ENCODE data around the gene IGF2BP2.
"Not testable (repeated sequence)": the region's sequence is repeated elsewhere in the genome, so short reads cannot be mapped to it uniquely, and the experiment has no call there.

The IGF2BP2 gene

GRCh38 chr3:185699927-185700326 lies 124.9 kb downstream of the IGF2BP2 start:
- no peak overlapping the region for H3K4me3 ChIP-seq (ENCODE audit: low read length)

GRCh38 chr3:185697228-185697627 lies 127.6 kb downstream of the IGF2BP2 start:
- not testable (repeated sequence) for H3K4me3 ChIP-seq (ENCODE audit: low read length)

More at GRCh38 chr3:185699927-185700326, 124.9 kb downstream of the IGF2BP2 start:
- TF ChIP-seq ZNF274 (IDR thresholded peaks at IDR 0.05; ENCODE audit: low read depth, low read length), result no peak

DNA sequence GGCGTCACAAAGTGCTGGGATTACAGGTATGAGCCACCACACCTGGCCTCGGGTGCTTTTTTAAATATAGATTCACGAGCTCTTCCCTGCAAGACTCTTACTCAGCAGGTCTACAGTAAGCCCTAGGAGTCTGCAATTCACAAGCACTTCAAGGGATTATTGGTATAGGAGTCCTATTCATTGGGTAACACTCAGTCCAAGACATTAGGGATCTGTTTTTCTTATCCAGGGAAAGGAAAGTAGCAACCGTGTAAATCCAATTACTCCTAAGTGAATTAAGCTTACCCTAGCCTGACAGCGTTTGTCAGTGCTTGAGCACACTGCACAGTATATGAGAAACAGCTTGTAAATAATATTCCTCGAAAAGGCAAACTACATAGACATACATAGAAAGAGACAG lies 128.8 kb downstream of the IGF2BP2 start:
- H3K4me3 ChIP-seq (ENCODE audit: low read length), result no peak overlapping the region
- TF ChIP-seq ZNF274 (IDR thresholded peaks at IDR 0.05; ENCODE audit: low read depth, low read length), result no peak

DNA sequence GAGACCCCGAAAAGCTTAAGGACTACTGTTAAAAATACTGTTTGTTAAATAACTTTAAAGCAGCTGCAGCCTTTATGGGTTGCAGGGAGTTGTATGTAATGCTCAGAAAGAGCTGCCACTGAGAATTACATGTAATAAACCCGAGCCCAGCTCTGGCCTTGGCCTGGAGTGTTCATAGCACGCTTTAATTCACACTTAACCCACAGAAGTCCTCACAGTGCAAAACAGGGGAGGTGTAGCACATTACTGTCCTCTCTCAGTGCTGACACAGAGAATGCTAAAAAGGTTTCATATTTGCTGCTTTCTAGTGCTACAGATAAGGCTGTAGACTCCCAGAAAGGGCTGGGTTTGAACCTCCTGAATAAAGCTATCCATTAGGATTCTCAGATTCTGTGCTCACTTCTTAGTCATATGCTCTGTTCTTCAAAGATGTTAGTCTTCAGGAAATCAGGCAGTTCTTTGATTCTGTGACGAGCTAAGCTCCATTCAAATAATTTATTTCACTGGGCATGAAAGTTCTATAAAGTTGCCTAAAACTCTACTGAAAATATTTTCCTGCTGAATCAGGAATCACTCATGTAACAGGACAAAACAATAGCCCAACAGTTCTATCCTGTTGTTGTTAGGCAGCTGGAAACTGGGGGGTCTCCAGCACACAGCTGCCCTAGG lies 130.7 kb downstream of the IGF2BP2 start:
- no peak for TF ChIP-seq ZNF274 (IDR thresholded peaks at IDR 0.05; ENCODE audit: low read depth, low read length)
- no peak overlapping the region for H3K4me3 ChIP-seq (ENCODE audit: low read length)

- H3K4me3 ChIP-seq (ENCODE audit: low read length), result no peak overlapping the region
- no peak for TF ChIP-seq ZNF274 (IDR thresholded peaks at IDR 0.05; ENCODE audit: low read depth, low read length)
Measured at GRCh38 chr3:185691622-185692021, 133.2 kb downstream of the IGF2BP2 start.

DNA sequence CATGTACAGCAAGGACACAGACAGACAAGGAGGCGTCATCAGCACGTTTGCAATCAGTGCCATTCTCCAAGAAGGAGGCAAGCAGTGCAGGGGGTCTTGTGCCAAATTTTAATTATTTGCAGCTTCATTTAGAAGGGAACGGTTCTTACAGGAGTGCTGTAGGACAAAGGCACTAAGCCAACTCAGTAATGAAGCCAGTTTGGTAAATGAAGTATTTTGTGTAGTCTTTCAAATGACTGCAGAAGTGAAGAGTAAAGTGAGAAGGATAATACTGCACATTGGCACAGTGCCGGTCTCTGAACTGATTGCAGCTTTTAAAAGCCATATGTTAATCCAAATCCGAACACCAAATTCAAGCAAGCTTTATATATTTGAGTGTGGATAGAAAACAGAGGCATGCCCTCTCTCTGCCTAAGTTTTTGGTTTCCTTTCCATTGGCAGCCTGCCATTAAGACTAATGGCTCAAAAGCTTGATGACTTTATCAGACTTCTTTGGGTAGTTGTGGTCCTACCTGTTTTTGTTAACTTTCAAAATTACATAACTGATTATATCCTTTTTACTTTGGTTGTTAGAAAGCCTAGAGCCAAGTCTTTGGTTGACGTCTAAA lies 137.5 kb downstream of the IGF2BP2 start:
- no peak overlapping the region for H3K4me3 ChIP-seq (ENCODE audit: low read length)
- TF ChIP-seq ZNF274 (IDR thresholded peaks at IDR 0.05; ENCODE audit: low read depth, low read length), result no peak

DNA sequence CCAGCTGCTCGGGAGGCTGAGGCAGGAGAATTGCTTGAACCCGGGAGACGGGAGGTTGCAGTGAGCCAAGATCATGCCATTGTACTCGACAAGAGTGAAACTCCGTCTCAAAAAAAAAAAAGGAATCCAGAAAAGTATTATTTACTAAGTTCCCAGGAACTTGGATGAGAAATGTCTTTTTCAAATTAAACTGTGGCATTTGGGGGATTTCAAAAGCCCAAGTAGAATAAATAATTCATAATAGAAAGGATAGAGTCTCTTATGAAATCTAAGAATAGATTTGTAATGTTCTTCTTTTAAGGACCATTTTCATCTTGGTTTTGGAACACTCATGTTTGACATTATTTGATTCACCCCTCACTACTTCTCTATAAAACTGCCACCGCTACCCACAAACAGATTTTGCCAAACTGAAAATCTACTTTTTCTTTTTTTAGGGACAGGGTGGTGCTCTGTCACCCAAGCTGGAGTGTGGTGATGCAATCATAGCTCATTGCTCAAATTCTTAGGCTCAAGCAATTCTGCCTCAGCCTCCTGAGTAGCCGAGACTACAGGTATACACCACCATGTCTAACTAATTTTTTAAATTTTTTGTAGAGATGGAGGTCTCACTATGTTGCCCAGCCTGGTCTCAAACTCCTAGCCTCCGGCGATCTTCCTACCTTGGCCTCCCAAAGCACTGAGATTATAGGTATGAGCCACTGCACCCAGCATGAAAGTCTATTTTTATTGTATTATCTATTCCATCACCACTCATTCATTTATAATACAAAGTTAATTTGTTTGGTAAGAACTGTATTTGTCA lies 139.4 kb downstream of the IGF2BP2 start:
- no peak overlapping the region for H3K4me3 ChIP-seq (ENCODE audit: low read length)
- TF ChIP-seq ZNF274 (IDR thresholded peaks at IDR 0.05; ENCODE audit: low read depth, low read length), result no peak

GRCh38 chr3:185680231-185680630 lies 144.6 kb downstream of the IGF2BP2 start:
- no peak overlapping the region for H3K4me3 ChIP-seq (ENCODE audit: low read length)
- no peak for TF ChIP-seq ZNF274 (IDR thresholded peaks at IDR 0.05; ENCODE audit: low read depth, low read length)

GRCh38 chr3:185678027-185678426 lies 146.8 kb downstream of the IGF2BP2 start:
- H3K4me3 ChIP-seq (ENCODE audit: low read length), result no peak overlapping the region
- TF ChIP-seq ZNF274 (IDR thresholded peaks at IDR 0.05; ENCODE audit: low read depth, low read length), result no peak

DNA sequence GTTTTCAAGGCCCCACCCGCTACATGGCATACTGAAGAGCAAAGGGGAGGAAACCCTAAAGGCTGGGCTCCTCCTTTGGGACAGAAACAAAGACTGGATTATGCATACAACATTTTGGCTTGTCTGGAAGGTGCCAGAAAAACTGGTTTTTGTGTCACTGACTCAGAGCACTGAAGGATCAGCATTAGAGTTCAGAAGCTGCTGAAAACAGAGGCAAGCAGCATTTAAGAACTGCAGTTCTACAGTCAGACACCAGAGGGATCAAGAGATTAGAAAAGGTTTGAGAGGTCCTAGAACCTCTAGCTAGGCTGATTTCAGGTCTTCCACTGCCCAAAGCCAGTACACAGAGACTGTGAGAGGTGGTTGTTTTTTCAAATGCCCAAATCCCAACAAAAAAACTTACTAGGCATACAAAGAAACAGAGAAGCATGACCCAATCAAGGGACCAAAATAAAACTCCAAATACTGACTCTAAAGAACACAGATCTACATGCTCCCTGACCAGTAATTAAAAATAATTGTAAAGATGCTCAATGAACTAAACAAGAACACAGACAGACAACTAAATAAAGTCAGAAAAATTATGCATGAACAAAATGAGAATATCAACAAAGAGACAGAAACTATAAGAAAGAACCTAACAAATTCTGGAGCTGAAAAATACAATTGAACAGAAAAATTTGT lies 147.6 kb downstream of the IGF2BP2 start:
- no peak for TF ChIP-seq ZNF274 (IDR thresholded peaks at IDR 0.05; ENCODE audit: low read depth, low read length)
- H3K4me3 ChIP-seq (ENCODE audit: low read length), result no peak overlapping the region

GRCh38 chr3:185667574-185667973 lies 157.3 kb downstream of the IGF2BP2 start:
- TF ChIP-seq ZNF274 (IDR thresholded peaks at IDR 0.05; ENCODE audit: low read depth, low read length), result no peak
- no peak overlapping the region for H3K4me3 ChIP-seq (ENCODE audit: low read length)

DNA sequence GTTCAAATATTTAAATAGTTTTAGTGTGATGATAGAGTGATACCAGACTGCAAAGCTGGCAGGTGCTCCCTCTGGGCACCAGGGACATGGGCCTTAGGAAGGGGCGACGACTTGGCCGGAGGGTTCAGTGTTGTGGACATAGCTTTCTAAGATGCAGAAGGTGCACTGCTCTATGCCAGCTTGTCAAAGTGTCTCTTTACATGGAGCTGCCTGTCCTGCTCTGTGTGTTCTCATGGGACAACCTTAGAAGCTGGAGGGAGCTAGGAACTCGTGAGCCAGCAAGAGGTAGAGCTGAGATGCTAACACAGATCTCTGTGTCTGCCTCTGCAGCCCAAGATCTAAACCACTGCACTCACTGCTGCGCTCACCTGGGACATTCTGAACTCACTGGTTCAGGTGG lies 160.9 kb downstream of the IGF2BP2 start:
- TF ChIP-seq ZNF274 (IDR thresholded peaks at IDR 0.05; ENCODE audit: low read depth, low read length), result no peak

GRCh38 chr3:185661772-185662171 lies 163.1 kb downstream of the IGF2BP2 start:
- no peak for TF ChIP-seq ZNF274 (IDR thresholded peaks at IDR 0.05; ENCODE audit: low read depth, low read length)
- no peak overlapping the region for H3K4me3 ChIP-seq (ENCODE audit: low read length)

More for the DNA sequence above, 160.9 kb downstream of the IGF2BP2 start:
- no peak overlapping the region for H3K4me3 ChIP-seq (ENCODE audit: low read length)

DNA sequence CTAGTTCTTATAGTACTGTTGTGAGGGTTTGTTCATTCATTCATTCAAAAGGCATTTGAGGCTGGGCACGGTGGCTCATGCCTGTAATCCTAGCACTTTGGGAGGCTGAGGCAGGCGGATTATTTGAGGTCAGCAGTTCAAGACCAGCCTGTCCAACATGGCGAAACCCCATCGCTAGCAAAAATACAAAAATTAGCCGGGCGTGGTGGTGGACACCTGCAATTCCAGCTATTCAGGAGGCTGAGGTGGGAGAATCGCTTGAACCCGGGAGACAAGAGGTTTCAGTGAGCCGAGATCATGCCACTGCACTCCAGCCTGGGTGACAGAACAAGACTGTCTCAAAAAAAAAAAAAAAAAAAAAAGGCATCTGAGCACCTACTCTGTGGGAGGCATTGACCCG lies 163.5 kb downstream of the IGF2BP2 start:
- not testable (repeated sequence) for H3K4me3 ChIP-seq (ENCODE audit: low read length)
